BE2C (cell line): ENCODE data around the gene SRRD.

ENCODE experiments used
- DNase-seq: peaks from one replicate; pipeline ENCODE4 v3.0.0-alpha.2; 2020
- H3K27me3 ChIP-seq: fragments of 250-450 bp; sonication (Bioruptor Pico); 2 replicates; pipeline ENCODE4 v1.5.1; 2020; ENCODE audit warnings: mild to moderate bottlenecking
- H3K36me3 ChIP-seq: fragments of 250-450 bp; sonication (Bioruptor Pico); 2 replicates; pipeline ENCODE4 v1.5.1; 2020; ENCODE audit warnings: mild to moderate bottlenecking
- H3K4me1 ChIP-seq: fragments of 250-450 bp; sonication (Bioruptor Pico); 2 replicates; pipeline ENCODE4 v1.5.1; 2020
- H3K4me3 ChIP-seq: 2 replicates; pipeline ENCODE4 v1.5.1; 2011; ENCODE audit warnings: low read depth, low read length
- H3K9me3 ChIP-seq: fragments of 250-450 bp; sonication (Bioruptor Pico); 2 replicates; pipeline ENCODE4 v1.5.1; 2020
- TF ChIP-seq, protein P1 (sequence below): IDR thresholded peaks from 2 replicates; pipeline ENCODE4 v1.5.1; 2012; ENCODE audit warnings: mild to moderate bottlenecking, low read depth, low read length

Gene SRRD

DNA sequence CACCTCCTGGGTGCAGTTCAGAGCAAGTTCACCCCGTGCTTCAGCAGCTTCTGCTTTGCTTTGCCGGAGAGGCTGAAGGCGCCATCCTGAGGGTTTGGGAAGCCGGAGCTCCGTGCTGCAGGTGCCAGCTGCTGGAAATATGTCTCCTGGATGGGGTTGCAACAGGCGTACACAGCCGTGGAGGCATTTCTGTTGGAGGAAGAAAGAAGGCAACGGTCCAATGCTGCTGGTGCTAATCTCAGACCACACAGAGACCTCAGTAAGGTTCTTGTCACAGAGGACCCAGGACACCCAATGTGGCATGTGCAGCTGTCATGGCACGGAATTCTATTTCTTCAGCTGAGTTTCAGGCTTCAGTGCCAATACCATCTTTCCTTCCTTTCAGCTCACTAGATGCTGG lies 30.5 kb upstream of the SRRD start:
- Histone ChIP-seq H3K9me3 (no peaks in the 10 kb centered on the region), H3K4me1 (no peaks in the 10 kb centered on the region; the same call in none of the 2 replicates), H3K36me3 (peaks cover 16% of the 10 kb centered on the region), H3K4me3 (no peak overlapping the region), H3K27me3 (no peaks in the 10 kb centered on the region)
- TF ChIP-seq, protein P1, sequence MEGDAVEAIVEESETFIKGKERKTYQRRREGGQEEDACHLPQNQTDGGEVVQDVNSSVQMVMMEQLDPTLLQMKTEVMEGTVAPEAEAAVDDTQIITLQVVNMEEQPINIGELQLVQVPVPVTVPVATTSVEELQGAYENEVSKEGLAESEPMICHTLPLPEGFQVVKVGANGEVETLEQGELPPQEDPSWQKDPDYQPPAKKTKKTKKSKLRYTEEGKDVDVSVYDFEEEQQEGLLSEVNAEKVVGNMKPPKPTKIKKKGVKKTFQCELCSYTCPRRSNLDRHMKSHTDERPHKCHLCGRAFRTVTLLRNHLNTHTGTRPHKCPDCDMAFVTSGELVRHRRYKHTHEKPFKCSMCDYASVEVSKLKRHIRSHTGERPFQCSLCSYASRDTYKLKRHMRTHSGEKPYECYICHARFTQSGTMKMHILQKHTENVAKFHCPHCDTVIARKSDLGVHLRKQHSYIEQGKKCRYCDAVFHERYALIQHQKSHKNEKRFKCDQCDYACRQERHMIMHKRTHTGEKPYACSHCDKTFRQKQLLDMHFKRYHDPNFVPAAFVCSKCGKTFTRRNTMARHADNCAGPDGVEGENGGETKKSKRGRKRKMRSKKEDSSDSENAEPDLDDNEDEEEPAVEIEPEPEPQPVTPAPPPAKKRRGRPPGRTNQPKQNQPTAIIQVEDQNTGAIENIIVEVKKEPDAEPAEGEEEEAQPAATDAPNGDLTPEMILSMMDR = no peak
- DNase-seq = no peak

DNA sequence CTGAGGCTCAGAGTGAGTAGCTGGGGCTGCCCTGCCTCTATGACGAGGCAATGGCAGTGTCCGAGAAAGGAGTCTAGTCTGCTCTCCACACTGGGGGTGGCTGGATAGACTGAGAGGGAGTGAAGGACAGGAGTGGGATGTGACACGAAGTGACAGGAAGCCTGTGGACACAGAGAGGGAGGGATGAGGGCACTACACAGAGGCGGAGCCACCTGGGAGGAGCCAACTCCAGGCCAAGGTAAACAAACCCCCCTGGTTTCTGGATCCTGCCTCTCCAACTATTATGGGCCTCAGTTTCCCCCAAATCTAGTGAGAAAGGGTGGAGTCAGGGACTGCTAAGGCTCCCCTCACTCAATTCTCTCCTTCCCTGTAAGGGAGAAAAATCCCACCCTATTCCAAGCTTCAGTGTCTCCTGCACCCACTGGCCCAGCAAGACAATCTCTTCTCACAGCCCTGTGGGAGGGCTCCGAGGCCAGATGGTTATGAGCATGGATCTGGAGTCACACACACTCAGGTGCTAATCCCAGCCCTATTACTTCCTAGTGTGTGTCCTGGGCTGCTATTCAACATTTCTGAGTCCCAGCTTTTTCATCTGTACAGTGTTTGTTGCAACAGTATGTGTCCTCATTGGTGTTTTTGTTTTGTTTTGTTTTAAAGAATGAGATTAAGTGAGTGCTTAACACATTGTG lies 29.7 kb upstream of the SRRD start:
- H3K4me1 ChIP-seq = no peaks in the 10 kb centered on the region; the same call in none of the 2 replicates
- no peak for DNase-seq
- TF ChIP-seq, protein P1 = no peak
- H3K36me3 ChIP-seq = peaks cover 16% of the 10 kb centered on the region
- H3K9me3 ChIP-seq = no peaks in the 10 kb centered on the region
- H3K4me3 ChIP-seq = no peak overlapping the region
- no peaks in the 10 kb centered on the region for H3K27me3 ChIP-seq

DNA sequence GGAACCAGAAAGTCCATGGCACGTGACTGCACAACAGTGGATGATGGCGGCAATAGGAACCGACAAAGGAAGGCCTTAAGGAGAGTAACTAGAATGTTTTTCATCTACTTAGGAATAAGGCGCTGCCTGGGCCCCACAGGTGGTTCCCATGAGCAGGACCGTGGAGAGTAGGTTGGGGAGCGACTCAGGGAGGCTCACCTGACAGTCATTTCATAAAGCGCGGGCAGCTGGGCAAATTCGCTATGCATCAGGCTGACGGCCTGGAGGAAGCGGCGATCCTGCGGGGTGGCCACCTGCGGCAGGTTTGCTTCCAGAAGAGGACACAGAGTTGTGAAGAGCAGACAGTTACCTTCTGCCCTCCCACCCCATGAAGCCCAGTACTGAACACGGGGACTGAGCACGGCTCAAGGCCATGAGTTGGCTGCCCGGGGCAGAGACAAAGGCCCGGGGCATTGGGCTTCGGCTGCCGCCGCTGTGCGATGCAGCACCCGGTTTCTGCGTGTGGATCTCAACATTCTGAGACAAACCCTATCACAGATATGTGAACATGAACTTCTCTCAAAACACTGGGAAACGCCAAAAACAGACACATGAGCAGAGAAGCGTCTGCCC lies 25.9 kb upstream of the SRRD start:
- H3K36me3 ChIP-seq = peaks cover 7% of the 10 kb centered on the region
- H3K4me1 ChIP-seq = peaks cover 7% of the 10 kb centered on the region; the same call in 1 of the 2 replicates
- H3K4me3 ChIP-seq = no peak overlapping the region
- TF ChIP-seq, protein P1 = no peak
- H3K27me3 ChIP-seq = no peaks in the 10 kb centered on the region
- H3K9me3 ChIP-seq = no peaks in the 10 kb centered on the region
- no peak for DNase-seq

DNA sequence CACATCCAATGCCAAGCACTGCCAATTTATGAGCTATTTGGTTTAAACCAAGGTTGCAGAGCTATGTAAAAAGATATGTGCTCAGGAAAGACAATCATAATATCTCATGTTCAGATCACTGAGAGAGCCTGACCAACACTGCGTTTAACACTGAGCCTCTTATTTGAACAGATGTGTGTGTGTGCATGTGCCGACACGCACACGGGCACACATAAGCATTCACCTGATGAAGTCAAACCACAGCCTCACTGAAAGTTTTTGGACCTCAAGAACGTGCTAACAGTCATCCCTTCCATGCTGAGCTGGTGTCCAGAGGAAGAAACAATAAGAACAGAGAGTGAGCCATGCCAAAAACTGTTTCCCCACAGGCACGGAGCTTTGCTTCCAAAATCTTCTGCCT lies 23.5 kb upstream of the SRRD start:
- Histone ChIP-seq H3K36me3 (peaks cover 24% of the 10 kb centered on the region), H3K4me3 (no peak overlapping the region), H3K27me3 (no peaks in the 10 kb centered on the region), H3K4me1 (peaks cover 7% of the 10 kb centered on the region; the same call in 1 of the 2 replicates), H3K9me3 (no peaks in the 10 kb centered on the region)
- DNase-seq = no peak
- TF ChIP-seq, protein P1 = no peak

DNA sequence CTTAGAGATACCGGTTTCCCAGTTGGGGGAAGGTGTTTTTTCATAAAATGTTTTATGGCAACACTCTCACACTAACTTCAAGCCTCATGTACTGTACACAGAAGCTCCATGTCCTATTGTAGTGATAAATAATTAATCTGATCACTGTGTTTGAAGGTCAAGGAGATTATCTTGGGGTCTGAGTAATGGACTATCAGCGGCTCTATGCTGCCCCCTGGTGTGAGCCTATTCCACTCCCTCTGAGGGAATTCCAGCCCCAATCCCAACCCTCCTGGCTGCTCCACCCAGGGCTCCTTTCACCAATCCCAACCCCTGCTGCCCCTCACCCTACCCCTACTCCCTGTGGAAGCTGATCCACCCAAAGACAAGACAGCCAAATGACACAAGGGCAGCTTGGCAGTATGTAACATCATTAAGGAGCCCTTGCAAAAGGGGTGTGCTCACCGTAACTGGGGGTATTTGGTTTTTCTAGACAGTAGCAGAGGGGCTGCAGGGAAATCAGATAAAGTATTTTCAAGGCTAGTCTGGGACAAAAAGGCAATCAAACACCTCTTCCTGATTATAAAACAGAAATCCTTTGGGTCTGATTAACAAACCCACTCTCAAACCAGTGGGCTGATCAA lies 22.4 kb upstream of the SRRD start:
- TF ChIP-seq, protein P1 = peak; percentile 95
- Histone ChIP-seq H3K4me3 (no peak overlapping the region), H3K9me3 (no peaks in the 10 kb centered on the region), H3K27me3 (no peaks in the 10 kb centered on the region), H3K36me3 (peaks cover 32% of the 10 kb centered on the region), H3K4me1 (peaks cover 7% of the 10 kb centered on the region; the same call in 1 of the 2 replicates)
- DNase-seq = peak; percentile 87

DNA sequence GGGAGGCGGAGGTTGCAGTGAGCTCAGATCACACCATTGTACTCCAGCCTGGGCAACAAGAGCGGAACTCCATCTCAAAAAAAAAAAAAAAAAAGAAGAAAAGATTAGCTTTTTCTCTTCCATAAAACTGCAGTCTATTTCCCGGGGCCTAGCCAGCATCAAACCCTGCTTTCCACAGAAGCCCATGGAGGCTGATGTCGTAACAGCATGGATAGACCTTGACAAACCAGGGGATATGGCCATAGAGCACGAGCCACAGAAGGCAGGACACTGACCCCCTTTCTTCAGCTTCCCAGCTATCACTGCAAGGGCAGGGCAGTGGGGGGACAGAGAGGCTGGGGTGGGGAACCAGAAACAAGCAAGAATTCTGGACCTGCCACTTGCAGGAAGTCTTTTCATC lies 21.6 kb upstream of the SRRD start:
- no peak for DNase-seq
- H3K36me3 ChIP-seq = peaks cover 32% of the 10 kb centered on the region
- peaks cover 7% of the 10 kb centered on the region; the same call in 1 of the 2 replicates for H3K4me1 ChIP-seq
- TF ChIP-seq, protein P1 = no peak
- no peak overlapping the region for H3K4me3 ChIP-seq
- no peaks in the 10 kb centered on the region for H3K27me3 ChIP-seq
- H3K9me3 ChIP-seq = no peaks in the 10 kb centered on the region
